ENCODE measurements around the gene ZNF407. TPM values are rescaled to one million over a fixed set of nuclear protein-coding genes. Genes with fewer than 3 reads are reported as not detected.

ZNF407 gene
- total RNA-seq, 1 donor from 2014 or later, result 9.0 TPM

- H3K36me3 ChIP-seq, result no peaks in the 10 kb centered on the region
- no peak overlapping the region for H3K9ac ChIP-seq
- Mint-ChIP-seq H3K4me1 (peaks cover 10% of the 10 kb centered on the region), H3K4me3 (no peak overlapping the region), H3K36me3 (no peaks in the 10 kb centered on the region), H3K27ac (no peak overlapping the region), H3K9me3 (peaks cover 10% of the 10 kb centered on the region), H3K27me3 (ENCODE audit: insufficient read depth, low read depth) (peaks cover 5% of the 10 kb centered on the region)
- no peaks in the 10 kb centered on the region for H3K27me3 ChIP-seq
- no peaks in the 10 kb centered on the region for H3K4me1 ChIP-seq
- no peaks in the 10 kb centered on the region for H3F3A ChIP-seq (ENCODE audit: low read depth)
- DNase-seq (ENCODE audit: low spot score), result no peak
- no peaks in the 10 kb centered on the region for H3K79me2 ChIP-seq (ENCODE audit: low read depth)
- no peaks in the 10 kb centered on the region for H3K9me3 ChIP-seq (ENCODE audit: low read depth)
- no peak for TF ChIP-seq EZH2 (IDR thresholded peaks at IDR 0.05)
- TF ChIP-seq EZH2phosphoT487 (IDR thresholded peaks at IDR 0.05), result no peak
- no peak for TF ChIP-seq CTCF (IDR thresholded peaks at IDR 0.05)
- H3K4me2 ChIP-seq, result no peak overlapping the region
- H3K4me3 ChIP-seq, result no peak overlapping the region
- H3K27ac ChIP-seq, result no peak overlapping the region
- no peak overlapping the region for H2AFZ ChIP-seq (replicated peaks)
- H4K20me1 ChIP-seq (ENCODE audit: low read depth), result no peaks in the 10 kb centered on the region
Observed at GRCh38 chr18:75072672-75073371, 475.2 kb downstream of the ZNF407 start.

GRCh38 chr18:75073654-75074053 lies 476.0 kb downstream of the ZNF407 start:
- Histone ChIP-seq H3K27ac (no peak overlapping the region), H3K9me3 (ENCODE audit: low read depth) (no peaks in the 10 kb centered on the region), H3F3A (ENCODE audit: low read depth) (no peaks in the 10 kb centered on the region), H3K4me1 (no peaks in the 10 kb centered on the region), H4K20me1 (ENCODE audit: low read depth) (no peaks in the 10 kb centered on the region), H3K9ac (no peak overlapping the region), H2AFZ (replicated peaks) (no peak overlapping the region), H3K4me3 (no peak overlapping the region), H3K36me3 (no peaks in the 10 kb centered on the region), H3K79me2 (ENCODE audit: low read depth) (no peaks in the 10 kb centered on the region), H3K4me2 (no peak overlapping the region), H3K27me3 (no peaks in the 10 kb centered on the region)
- Mint-ChIP-seq H3K36me3 (no peaks in the 10 kb centered on the region), H3K4me1 (peaks cover 10% of the 10 kb centered on the region), H3K27ac (no peak overlapping the region), H3K9me3 (peaks cover 13% of the 10 kb centered on the region), H3K27me3 (ENCODE audit: insufficient read depth, low read depth) (peaks cover 3% of the 10 kb centered on the region), H3K4me3 (no peak overlapping the region)
- TF ChIP-seq EZH2phosphoT487 (IDR thresholded peaks at IDR 0.05), result no peak
- no peak for TF ChIP-seq CTCF (IDR thresholded peaks at IDR 0.05)
- TF ChIP-seq EZH2 (IDR thresholded peaks at IDR 0.05), result no peak
- DNase-seq (ENCODE audit: low spot score), result no peak

- H3K27me3 ChIP-seq, result no peaks in the 10 kb centered on the region
- TF ChIP-seq EZH2phosphoT487 (IDR thresholded peaks at IDR 0.05), result no peak
- TF ChIP-seq CTCF (IDR thresholded peaks at IDR 0.05), result no peak
- TF ChIP-seq EZH2 (IDR thresholded peaks at IDR 0.05), result no peak
- H3K4me2 ChIP-seq, result no peak overlapping the region
- H3K4me1 Mint-ChIP-seq, result peaks cover 10% of the 10 kb centered on the region
- H3K27me3 Mint-ChIP-seq (ENCODE audit: insufficient read depth, low read depth), result peaks cover 3% of the 10 kb centered on the region
- H3K36me3 ChIP-seq, result no peaks in the 10 kb centered on the region
- no peaks in the 10 kb centered on the region for H3K9me3 ChIP-seq (ENCODE audit: low read depth)
- H2AFZ ChIP-seq (replicated peaks), result no peak overlapping the region
- peaks cover 13% of the 10 kb centered on the region for H3K9me3 Mint-ChIP-seq
- no peaks in the 10 kb centered on the region for H3K36me3 Mint-ChIP-seq
- no peak overlapping the region for H3K4me3 Mint-ChIP-seq
- H4K20me1 ChIP-seq (ENCODE audit: low read depth), result no peaks in the 10 kb centered on the region
- H3K27ac ChIP-seq, result no peak overlapping the region
- no peak overlapping the region for H3K9ac ChIP-seq
- H3K79me2 ChIP-seq (ENCODE audit: low read depth), result no peaks in the 10 kb centered on the region
- no peak overlapping the region for H3K4me3 ChIP-seq
- no peak overlapping the region for H3K27ac Mint-ChIP-seq
- H3K4me1 ChIP-seq, result no peaks in the 10 kb centered on the region
- DNase-seq (ENCODE audit: low spot score), result no peak
- H3F3A ChIP-seq (ENCODE audit: low read depth), result no peaks in the 10 kb centered on the region
Observed at GRCh38 chr18:75074196-75075015, 476.7 kb downstream of the ZNF407 start.

Measured in neural progenitor cell (in vitro differentiated cells).